ENCODE measurements around the gene BRICD5. TPM values are rescaled to one million over a fixed set of nuclear protein-coding genes. Genes with fewer than 3 reads are reported as not detected.

The BRICD5 gene
- total RNA-seq, 1 donor from 2014 or later, result 24.6 TPM

- no peaks in the 10 kb centered on the region for H3K27me3 Mint-ChIP-seq (ENCODE audit: low read depth)
- H3K27ac Mint-ChIP-seq, result no peak overlapping the region
- H3K36me3 Mint-ChIP-seq (ENCODE audit: low read depth), result peaks cover 16% of the 10 kb centered on the region
Observed at GRCh38 chr16:2234813-2235170, 24.1 kb upstream of the BRICD5 start.

GRCh38 chr16:2233872-2234812, 23.5 kb upstream of the BRICD5 start:
- no peak overlapping the region for H3K27ac Mint-ChIP-seq

More at GRCh38 chr16:2234813-2235170, 24.1 kb upstream of the BRICD5 start:
- Mint-ChIP-seq H3K4me3 (ENCODE audit: low read depth) (no peak overlapping the region), H3K4me1 (ENCODE audit: low read depth) (no peaks in the 10 kb centered on the region), H3K9me3 (no peaks in the 10 kb centered on the region)
- intact Hi-C loops (cut with micrococcal nuclease), result no loop called here
- no peak for DNase-seq (ENCODE audit: low spot score)

GRCh38 chr16:2233046-2233775, 22.5 kb upstream of the BRICD5 start:
- Mint-ChIP-seq H3K36me3 (ENCODE audit: low read depth) (peaks cover 19% of the 10 kb centered on the region), H3K27ac (no peak overlapping the region), H3K9me3 (no peaks in the 10 kb centered on the region)

More at GRCh38 chr16:2233872-2234812, 23.5 kb upstream of the BRICD5 start:
- Mint-ChIP-seq H3K4me3 (ENCODE audit: low read depth) (no peak overlapping the region), H3K4me1 (ENCODE audit: low read depth) (no peaks in the 10 kb centered on the region), H3K9me3 (no peaks in the 10 kb centered on the region), H3K27me3 (ENCODE audit: low read depth) (no peaks in the 10 kb centered on the region), H3K36me3 (ENCODE audit: low read depth) (peaks cover 18% of the 10 kb centered on the region)
- DNase-seq (ENCODE audit: low spot score), result no peak
- intact Hi-C loops (cut with micrococcal nuclease), result no loop called here

DNA sequence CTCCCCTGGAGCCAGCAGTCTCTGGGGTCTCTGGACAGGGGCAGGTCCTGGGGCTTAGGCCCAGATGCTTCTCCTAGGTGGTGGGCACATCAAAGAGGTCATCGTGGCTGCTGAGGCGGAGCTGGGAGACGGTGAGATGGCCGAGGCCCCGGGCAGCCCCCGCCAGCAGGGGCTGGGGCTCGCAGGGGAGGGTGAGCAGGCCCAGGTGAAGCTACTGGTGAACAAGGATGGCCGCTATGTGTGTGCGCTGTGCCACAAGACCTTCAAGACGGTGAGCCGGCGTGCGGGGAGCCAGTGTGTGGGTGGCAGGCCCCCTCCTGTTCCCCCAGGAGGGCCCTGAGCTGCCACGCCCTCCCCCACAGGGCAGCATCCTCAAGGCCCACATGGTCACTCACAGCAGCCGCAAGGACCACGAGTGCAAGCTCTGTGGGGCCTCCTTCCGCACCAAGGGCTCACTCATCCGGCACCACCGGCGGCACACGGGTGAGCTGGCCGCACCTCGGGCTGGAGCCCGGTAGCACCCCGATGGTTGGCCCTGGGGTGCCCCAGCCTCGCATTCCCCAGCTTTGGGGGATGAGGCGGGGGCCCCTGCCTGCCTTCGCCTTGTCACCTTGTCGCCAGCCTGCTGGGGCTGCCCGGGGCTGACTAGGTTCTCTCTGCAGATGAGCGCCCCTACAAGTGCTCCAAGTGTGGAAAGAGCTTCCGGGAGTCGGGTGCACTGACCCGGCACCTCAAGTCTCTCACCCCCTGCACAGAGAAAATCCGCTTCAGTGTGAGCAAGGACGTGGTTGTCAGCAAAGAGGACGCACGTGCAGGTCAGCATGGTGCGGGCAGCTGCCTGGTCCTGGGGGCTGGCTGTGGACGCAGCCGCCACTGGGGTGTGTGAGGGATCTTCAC, 21.7 kb upstream of the BRICD5 start:
- Mint-ChIP-seq H3K9me3 (no peaks in the 10 kb centered on the region), H3K27me3 (ENCODE audit: low read depth) (no peaks in the 10 kb centered on the region), H3K4me3 (ENCODE audit: low read depth) (no peak overlapping the region), H3K36me3 (ENCODE audit: low read depth) (peaks cover 19% of the 10 kb centered on the region), H3K4me1 (ENCODE audit: low read depth) (no peaks in the 10 kb centered on the region), H3K27ac (no peak overlapping the region)
- no peak for DNase-seq (ENCODE audit: low spot score)
- intact Hi-C loops (cut with micrococcal nuclease), result no loop called here

More at GRCh38 chr16:2233046-2233775, 22.5 kb upstream of the BRICD5 start:
- Mint-ChIP-seq H3K4me1 (ENCODE audit: low read depth) (no peaks in the 10 kb centered on the region), H3K27me3 (ENCODE audit: low read depth) (no peaks in the 10 kb centered on the region), H3K4me3 (ENCODE audit: low read depth) (no peak overlapping the region)
- intact Hi-C loops (cut with micrococcal nuclease), result no loop called here
- DNase-seq (ENCODE audit: low spot score), result no peak

DNA sequence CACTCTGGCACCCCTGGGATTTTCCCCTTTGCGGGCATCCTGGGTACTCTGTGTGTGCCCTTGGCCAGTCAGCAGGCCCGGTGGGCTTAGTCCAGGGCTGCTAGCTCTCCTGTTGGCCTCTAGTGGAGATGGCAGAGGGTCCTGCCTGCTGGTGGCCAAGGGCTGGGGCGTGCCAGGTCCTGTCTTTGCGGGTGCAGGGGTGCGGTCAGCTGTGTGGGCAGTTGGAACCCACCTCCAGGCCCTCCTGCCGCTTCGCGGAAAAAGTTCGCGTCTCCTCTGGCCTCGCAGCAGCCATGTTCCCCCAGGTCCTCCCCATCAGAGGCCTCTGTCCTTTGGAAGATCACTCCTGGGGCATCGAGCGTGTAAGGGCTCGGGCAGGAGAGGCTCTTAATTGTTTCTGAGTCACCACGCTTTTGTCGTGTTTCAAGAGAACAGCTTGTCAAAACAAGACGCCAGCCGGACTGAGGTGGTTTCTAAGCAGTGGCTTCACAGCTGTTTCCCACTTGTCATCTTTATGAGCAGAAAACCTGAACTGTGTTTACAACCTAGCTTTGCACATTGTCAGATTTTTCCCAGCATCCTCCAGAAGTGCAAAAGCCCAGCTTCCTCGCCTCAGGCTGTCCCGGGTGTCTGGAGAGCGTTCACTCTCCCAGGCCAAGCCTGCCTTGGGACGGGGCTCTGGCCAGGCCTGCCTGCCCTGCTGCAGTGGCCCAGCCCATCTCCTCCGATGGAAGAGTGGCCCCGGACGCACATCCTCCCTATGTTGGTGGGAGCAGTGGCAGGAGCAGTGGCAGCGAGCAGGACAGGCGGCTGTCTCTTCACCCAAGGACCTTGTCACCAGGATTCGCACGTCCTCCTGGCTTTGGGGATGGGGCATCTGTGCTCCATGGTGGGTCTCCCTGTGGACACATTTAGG, 20.6 kb upstream of the BRICD5 start:
- no peak for DNase-seq (ENCODE audit: low spot score)
- H3K27me3 Mint-ChIP-seq (ENCODE audit: low read depth), result no peaks in the 10 kb centered on the region
- H3K4me3 Mint-ChIP-seq (ENCODE audit: low read depth), result no peak overlapping the region
- H3K9me3 Mint-ChIP-seq, result no peaks in the 10 kb centered on the region
- intact Hi-C loops (cut with micrococcal nuclease), result no loop called here
- peaks cover 19% of the 10 kb centered on the region for H3K36me3 Mint-ChIP-seq (ENCODE audit: low read depth)
- H3K4me1 Mint-ChIP-seq (ENCODE audit: low read depth), result peaks cover under 1% of the 10 kb centered on the region
- no peak overlapping the region for H3K27ac Mint-ChIP-seq

DNA sequence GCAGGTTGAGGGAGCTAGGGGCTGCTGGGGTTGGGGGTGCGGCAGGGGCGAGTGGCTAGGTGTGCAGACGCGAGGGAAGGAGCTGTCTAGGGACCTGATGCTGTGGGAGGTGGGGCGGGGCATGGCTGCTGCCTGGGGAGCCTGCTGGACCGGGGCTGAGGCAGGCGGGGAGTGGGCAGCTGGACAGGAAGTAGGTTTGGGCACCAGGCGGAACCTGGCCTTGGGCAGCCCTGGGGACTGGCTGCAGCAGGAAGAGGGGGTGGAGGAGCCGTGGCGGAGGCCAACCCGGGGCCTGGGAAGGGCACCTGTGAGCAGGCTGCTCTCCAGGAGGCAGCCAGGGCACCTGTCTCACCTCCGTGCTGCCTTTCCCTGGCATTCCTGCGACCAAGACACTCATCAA, 19.7 kb upstream of the BRICD5 start:
- intact Hi-C loops (cut with micrococcal nuclease), result no loop called here
- Mint-ChIP-seq H3K27ac (no peak overlapping the region), H3K36me3 (ENCODE audit: low read depth) (peaks cover 22% of the 10 kb centered on the region), H3K9me3 (no peaks in the 10 kb centered on the region), H3K27me3 (ENCODE audit: low read depth) (no peaks in the 10 kb centered on the region), H3K4me3 (ENCODE audit: low read depth) (no peak overlapping the region), H3K4me1 (ENCODE audit: low read depth) (peaks cover 5% of the 10 kb centered on the region)
- no peak for DNase-seq (ENCODE audit: low spot score)

- H3K4me3 Mint-ChIP-seq (ENCODE audit: low read depth), result no peak overlapping the region
- DNase-seq (ENCODE audit: low spot score), result no peak
- H3K36me3 Mint-ChIP-seq (ENCODE audit: low read depth), result peaks cover 19% of the 10 kb centered on the region
- H3K4me1 Mint-ChIP-seq (ENCODE audit: low read depth), result peaks cover 5% of the 10 kb centered on the region
- H3K27ac Mint-ChIP-seq, result no peak overlapping the region
- no peaks in the 10 kb centered on the region for H3K9me3 Mint-ChIP-seq
- intact Hi-C loops (cut with micrococcal nuclease), result no loop called here
- H3K27me3 Mint-ChIP-seq (ENCODE audit: low read depth), result no peaks in the 10 kb centered on the region
Observed at GRCh38 chr16:2229632-2230250, 19.1 kb upstream of the BRICD5 start.

DNA sequence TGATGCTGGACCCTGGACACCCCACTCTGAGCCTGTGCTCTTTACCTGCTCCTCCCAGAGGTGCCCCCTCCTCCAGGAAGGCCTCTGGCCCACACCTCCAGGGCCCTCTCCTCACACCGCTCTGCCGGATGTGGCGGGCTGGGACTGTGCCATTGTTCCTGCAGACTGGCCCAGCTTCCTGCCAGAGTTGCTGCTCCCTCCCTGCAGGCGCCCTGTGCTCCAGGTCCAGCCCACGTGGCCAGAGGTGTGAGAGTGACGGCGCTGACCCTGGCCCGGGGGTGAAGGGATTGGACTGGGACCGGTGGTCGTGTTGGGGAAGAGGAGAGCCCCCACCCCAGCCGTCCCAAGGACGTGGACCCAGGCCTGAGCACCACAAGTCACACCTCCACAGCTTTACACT, 18.4 kb upstream of the BRICD5 start:
- H3K27ac Mint-ChIP-seq, result no peak overlapping the region
- DNase-seq (ENCODE audit: low spot score), result no peak
- H3K9me3 Mint-ChIP-seq, result no peaks in the 10 kb centered on the region
- peaks cover 17% of the 10 kb centered on the region for H3K36me3 Mint-ChIP-seq (ENCODE audit: low read depth)
- H3K27me3 Mint-ChIP-seq (ENCODE audit: low read depth), result no peaks in the 10 kb centered on the region
- intact Hi-C loops (cut with micrococcal nuclease), result no loop called here
- H3K4me1 Mint-ChIP-seq (ENCODE audit: low read depth), result peaks cover 8% of the 10 kb centered on the region
- no peak overlapping the region for H3K4me3 Mint-ChIP-seq (ENCODE audit: low read depth)

DNA sequence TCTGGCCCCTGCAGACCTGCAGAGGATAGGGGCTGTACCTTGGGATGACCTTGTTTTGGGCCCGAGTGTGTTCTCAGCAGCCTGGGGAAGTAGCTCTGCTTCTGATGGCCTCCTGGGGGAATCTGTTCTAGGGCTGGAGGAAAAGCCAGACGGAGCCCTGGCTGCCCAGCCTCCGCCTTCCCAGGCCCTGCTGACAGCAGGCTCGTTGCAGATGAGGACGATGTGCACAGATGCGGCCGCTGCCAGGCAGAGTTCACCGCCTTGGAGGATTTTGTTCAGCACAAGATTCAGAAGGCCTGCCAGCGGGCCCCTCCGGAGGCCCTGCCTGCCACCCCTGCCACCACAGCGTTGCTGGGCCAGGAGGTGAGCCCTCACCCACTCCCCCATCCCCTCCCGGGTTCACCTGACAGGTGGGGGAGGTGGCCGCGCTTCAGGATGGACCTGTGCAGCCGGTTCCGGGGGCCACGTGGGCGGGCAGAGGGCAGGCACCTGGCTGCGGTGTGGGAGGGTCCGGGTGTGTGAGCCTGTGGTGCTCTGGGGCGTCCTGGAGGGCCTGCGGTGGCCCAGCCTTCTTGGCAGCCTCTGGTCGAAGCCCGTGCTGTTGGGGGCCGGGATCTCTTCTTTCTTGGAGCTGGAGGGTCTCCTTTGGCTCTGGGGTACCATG, 17.6 kb upstream of the BRICD5 start:
- no peak overlapping the region for H3K4me3 Mint-ChIP-seq (ENCODE audit: low read depth)
- H3K27ac Mint-ChIP-seq, result no peak overlapping the region
- H3K9me3 Mint-ChIP-seq, result no peaks in the 10 kb centered on the region
- intact Hi-C loops (cut with micrococcal nuclease), result no loop called here
- DNase-seq (ENCODE audit: low spot score), result no peak
- H3K27me3 Mint-ChIP-seq (ENCODE audit: low read depth), result no peaks in the 10 kb centered on the region
- H3K36me3 Mint-ChIP-seq (ENCODE audit: low read depth), result peaks cover 17% of the 10 kb centered on the region
- peaks cover 8% of the 10 kb centered on the region for H3K4me1 Mint-ChIP-seq (ENCODE audit: low read depth)

- peaks cover 8% of the 10 kb centered on the region for H3K4me1 Mint-ChIP-seq (ENCODE audit: low read depth)
- intact Hi-C loops (cut with micrococcal nuclease), result no loop called here
- no peaks in the 10 kb centered on the region for H3K27me3 Mint-ChIP-seq (ENCODE audit: low read depth)
- peaks cover 17% of the 10 kb centered on the region for H3K36me3 Mint-ChIP-seq (ENCODE audit: low read depth)
- DNase-seq (ENCODE audit: low spot score), result no peak
- H3K9me3 Mint-ChIP-seq, result no peaks in the 10 kb centered on the region
- H3K4me3 Mint-ChIP-seq (ENCODE audit: low read depth), result no peak overlapping the region
- H3K27ac Mint-ChIP-seq, result no peak overlapping the region
Observed at GRCh38 chr16:2226918-2227317, 16.3 kb upstream of the BRICD5 start.

GRCh38 chr16:2226245-2226793, 15.7 kb upstream of the BRICD5 start:
- DNase-seq (ENCODE audit: low spot score), result no peak
- H3K4me1 Mint-ChIP-seq (ENCODE audit: low read depth), result peaks cover 8% of the 10 kb centered on the region
- peaks cover 17% of the 10 kb centered on the region for H3K36me3 Mint-ChIP-seq (ENCODE audit: low read depth)
- H3K27ac Mint-ChIP-seq, result no peak overlapping the region
- H3K9me3 Mint-ChIP-seq, result no peaks in the 10 kb centered on the region
- peak overlapping the region; percentile 56 for H3K4me3 Mint-ChIP-seq (ENCODE audit: low read depth)
- H3K27me3 Mint-ChIP-seq (ENCODE audit: low read depth), result no peaks in the 10 kb centered on the region
- intact Hi-C loops (cut with micrococcal nuclease), result no loop called here

All from activated T-helper 2 cell treated with anti-CD3 and anti-CD28 coated beads, Interferon-gamma antibody, Interleukin-2, Interleukin-4, amounts not matched to agents 10 μg/mL and 5 μg/mL and 100 μg/mL, durations not matched to agents 14 hours and 24 hours and 36 hours (primary cell).